OCI-LY7 (cell line): Measurements from ENCODE around the gene XK. TPM values are rescaled to one million over a fixed set of nuclear protein-coding genes. Genes with fewer than 3 reads are reported as not detected.

Experiments used
- total RNA-seq, 2 experiments: library from RNA; depleted of rRNA in 1 of 2; stranded (reverse); fragments of >200 nt in 1 of 2; shearing (Covaris generic) in 1 of 2; gene quantifications; 2 replicates each; pipeline ENCODE4 v1.2.3, GENCODE V29; 2014 to 2022

The XK gene
- total RNA-seq, 2 experiments from 2014 or later, result 0.70 TPM; not detected in 1

Other genes with a start within 250 kb of the XK start
- not detected in 2 replicates for gene LANCL3, start 114.1 kb upstream of the XK start, total RNA-seq (2014; rRNA removed; shearing (Covaris generic))
- gene LANCL3, start 114.1 kb upstream of the XK start, total RNA-seq (2022), result 0.04 and 0.07 TPM in 2 replicates
- 23.8 and 25.4 TPM in 2 replicates for gene CYBB, start 94.3 kb downstream of the XK start, total RNA-seq (2014; rRNA removed; shearing (Covaris generic))
- 29.8 and 38.3 TPM in 2 replicates for gene CYBB, start 94.3 kb downstream of the XK start, total RNA-seq (2022)
- gene DYNLT3, start 161.8 kb downstream of the XK start, total RNA-seq (2014; rRNA removed; shearing (Covaris generic)), result 0.08 and 0.73 TPM in 2 replicates
- 18.6 and 21.8 TPM in 2 replicates for gene DYNLT3, start 161.8 kb downstream of the XK start, total RNA-seq (2022)